DND-41 (cell line): ENCODE data around the gene ASTN1.

Experiments
- ATAC-seq: fragments of 200-7000 bp; cut with Tn5 transposase; 3 replicates; pipeline ENCODE4 v1.9.1; 2021; ENCODE audit warnings: low read depth; ENCODE audit not compliant: insufficient read depth
- DNase-seq: peaks from one replicate; pipeline ENCODE4 v3.0.0-alpha.2; 2020
- H2AFZ ChIP-seq: 2 replicates; pipeline ENCODE4 v1.6.0; 2012; ENCODE audit warnings: low read depth, low read length
- H3K27ac ChIP-seq: 2 replicates; pipeline ENCODE4 v1.5.1; 2012; ENCODE audit warnings: low read length, inconsistent platforms
- H3K27me3 ChIP-seq: fragments of 200-600 bp; sonication (generic); 2 replicates; pipeline ENCODE4 v1.6.0; 2012; ENCODE audit warnings: low read length, mild to moderate bottlenecking, inconsistent platforms; ENCODE audit not compliant: insufficient read depth, poor library complexity
- H3K36me3 ChIP-seq: 2 replicates; pipeline ENCODE4 v1.5.1; 2012; ENCODE audit warnings: low read length, inconsistent platforms; ENCODE audit not compliant: insufficient read depth
- H3K4me1 ChIP-seq: 2 replicates; pipeline ENCODE4 v1.5.1; 2012; ENCODE audit warnings: mild to moderate bottlenecking, low read length; ENCODE audit not compliant: insufficient read depth
- H3K4me2 ChIP-seq: 2 replicates; pipeline ENCODE4 v1.6.0; 2012; ENCODE audit warnings: mild to moderate bottlenecking, moderate library complexity, low read length, inconsistent platforms; ENCODE audit not compliant: insufficient read depth
- H3K4me3 ChIP-seq, 2 experiments: fragments of 200-600 bp in 1 of 2; shearing (Covaris generic) in 1 of 2; 2 replicates each; pipeline ENCODE4 v1.5.1; 2012 to 2016; ENCODE audit warnings: inconsistent platforms in 2 of 2, low read length in 2 of 2, mild to moderate bottlenecking in 2 of 2, low read depth in 1 of 2, moderate library complexity in 1 of 2
- H3K79me2 ChIP-seq: 2 replicates; pipeline ENCODE4 v1.6.0; 2012; ENCODE audit warnings: low read length, inconsistent platforms; ENCODE audit not compliant: insufficient read depth
- H3K9ac ChIP-seq: 2 replicates; pipeline ENCODE4 v1.6.0; 2012; ENCODE audit warnings: low read depth, mild to moderate bottlenecking, inconsistent platforms, low read length, moderate library complexity
- H3K9me3 ChIP-seq: 2 replicates; pipeline ENCODE4 v1.5.1; 2012; ENCODE audit warnings: low read length, moderate library complexity, mild to moderate bottlenecking, inconsistent platforms; ENCODE audit not compliant: insufficient read depth, severe bottlenecking
- H4K20me1 ChIP-seq: 2 replicates; pipeline ENCODE4 v1.6.0; 2012; ENCODE audit warnings: low read length; ENCODE audit not compliant: insufficient read depth
- CTCF ChIP-seq: IDR thresholded peaks from 2 replicates; pipeline ENCODE4 v1.5.1; 2012; ENCODE audit warnings: borderline replicate concordance, low read length, moderate library complexity, mild to moderate bottlenecking; ENCODE audit not compliant: poor library complexity, severe bottlenecking; ENCODE audit errors: extremely low read depth
- EZH2 ChIP-seq: IDR thresholded peaks from 3 replicates; pipeline ENCODE4 v1.6.1; 2012; ENCODE audit warnings: borderline replicate concordance, low read depth, mild to moderate bottlenecking, moderate library complexity, low read length, inconsistent platforms; ENCODE audit not compliant: severe bottlenecking

Gene ASTN1

GRCh38 chr1:177116941-177117340 lies 47.6 kb downstream of the ASTN1 start:
- Histone ChIP-seq H3K27ac (no peak overlapping the region), H3K4me2 (no peak overlapping the region), H4K20me1 (no peaks in the 10 kb centered on the region), H3K9me3 (no peaks in the 10 kb centered on the region), H2AFZ (no peak overlapping the region), H3K27me3 (no peaks in the 10 kb centered on the region), H3K9ac (no peak overlapping the region), H3K79me2 (no peaks in the 10 kb centered on the region), H3K4me3 (no peak overlapping the region), H3K4me1 (no peaks in the 10 kb centered on the region), H3K36me3 (no peaks in the 10 kb centered on the region)
- TF ChIP-seq EZH2, result no peak
- TF ChIP-seq CTCF, result no peak
- DNase-seq, result no peak
- ATAC-seq, result no peak

- no peak for TF ChIP-seq EZH2
- no peak for TF ChIP-seq CTCF
- no peak overlapping the region for H3K27ac ChIP-seq
- no peaks in the 10 kb centered on the region for H3K4me1 ChIP-seq
- no peaks in the 10 kb centered on the region for H3K9me3 ChIP-seq
- no peaks in the 10 kb centered on the region for H3K27me3 ChIP-seq
- H4K20me1 ChIP-seq, result no peaks in the 10 kb centered on the region
- H3K4me3 ChIP-seq, result no peak overlapping the region
- no peak overlapping the region for H2AFZ ChIP-seq
- DNase-seq (no peak), ATAC-seq (no peak)
- no peaks in the 10 kb centered on the region for H3K36me3 ChIP-seq
- no peaks in the 10 kb centered on the region for H3K79me2 ChIP-seq
- H3K4me2 ChIP-seq, result no peak overlapping the region
- no peak overlapping the region for H3K9ac ChIP-seq
Measured at GRCh38 chr1:177106614-177107365, 57.7 kb downstream of the ASTN1 start.

GRCh38 chr1:177106196-177106595 lies 58.3 kb downstream of the ASTN1 start:
- TF ChIP-seq EZH2, result no peak
- no peak for TF ChIP-seq CTCF
- H3K79me2 ChIP-seq, result no peaks in the 10 kb centered on the region
- no peaks in the 10 kb centered on the region for H4K20me1 ChIP-seq

More at GRCh38 chr1:177106196-177106595, 58.3 kb downstream of the ASTN1 start:
- Histone ChIP-seq H3K9ac (no peak overlapping the region), H3K9me3 (no peaks in the 10 kb centered on the region), H3K4me1 (no peaks in the 10 kb centered on the region), H2AFZ (no peak overlapping the region), H3K4me2 (no peak overlapping the region), H3K27ac (no peak overlapping the region), H3K36me3 (no peaks in the 10 kb centered on the region), H3K4me3 (no peak overlapping the region), H3K27me3 (no peaks in the 10 kb centered on the region)
- ATAC-seq (no peak), DNase-seq (no peak)
